CD14-positive monocyte (primary cell): ENCODE results near the gene TMC3. TPM values are rescaled to one million over a fixed set of nuclear protein-coding genes. Genes with fewer than 3 reads are reported as not detected.

ENCODE experiments used
- DNase-seq, 3 donors: peaks; one replicate each; pipeline ENCODE4 v3.0.0-alpha.2; 2011 to 2022
- H2AFZ ChIP-seq: 2 replicates; pipeline ENCODE4 v1.6.0; 2012; ENCODE audit warnings: mild to moderate bottlenecking, low read depth, low read length, inconsistent platforms; ENCODE audit not compliant: insufficient read depth, poor library complexity, severe bottlenecking
- H3K27ac ChIP-seq, 2 donors: 1 replicate in 1 of 2; 2 replicates in 1 of 2; pipeline ENCODE4 v1.5.1; 2012 to 2013; ENCODE audit warnings: low read length in 2 of 2, control low read depth in 1 of 2, inconsistent platforms in 1 of 2, low read depth in 1 of 2, mild to moderate bottlenecking in 1 of 2
- H3K27me3 ChIP-seq, 2 donors: one replicate each; pipeline versions ENCODE4 v1.6.0 to v1.6.1; 2011 to 2013; ENCODE audit warnings: low read length in 2 of 2; ENCODE audit not compliant: control insufficient read depth in 2 of 2, insufficient read depth in 2 of 2
- H3K36me3 ChIP-seq, 2 donors: replicated peaks in 1 of 2; 1 replicate in 1 of 2; 2 replicates in 1 of 2; pipeline versions ENCODE4 v1.5.1 to v1.6.1; 2012 to 2013; ENCODE audit warnings: low read length in 2 of 2, control low read depth in 1 of 2, inconsistent platforms in 1 of 2, mild to moderate bottlenecking in 1 of 2; ENCODE audit not compliant: insufficient read depth in 2 of 2, control insufficient read depth in 1 of 2
- H3K4me1 ChIP-seq, 2 donors: 1 replicate in 1 of 2; 2 replicates in 1 of 2; pipeline versions ENCODE4 v1.5.1 to v1.6.1; 2012 to 2013; ENCODE audit warnings: low read length in 2 of 2, control low read depth in 1 of 2, inconsistent platforms in 1 of 2, mild to moderate bottlenecking in 1 of 2, moderate library complexity in 1 of 2; ENCODE audit not compliant: insufficient read depth in 2 of 2, control insufficient read depth in 1 of 2
- H3K4me2 ChIP-seq: replicated peaks from 2 replicates; pipeline ENCODE3; 2012; ENCODE audit warnings: low read length, moderate library complexity, mild to moderate bottlenecking; ENCODE audit not compliant: poor library complexity, severe bottlenecking; ENCODE audit errors: extremely low read depth
- H3K4me3 ChIP-seq, 3 experiments: fragments of 200-600 bp in 1 of 3; sonication (generic) in 1 of 3; replicated peaks in 1 of 3; 1 replicate in 2 of 3; 2 replicates in 1 of 3; pipeline ENCODE4 v1.5.1; 2011 to 2013; ENCODE audit warnings: low read length in 3 of 3, mild to moderate bottlenecking in 3 of 3, control low read depth in 2 of 3, low read depth in 2 of 3, inconsistent platforms in 1 of 3, moderate library complexity in 1 of 3
- H3K79me2 ChIP-seq: 2 replicates; pipeline ENCODE4 v1.6.0; 2012; ENCODE audit warnings: mild to moderate bottlenecking, control low read depth, inconsistent platforms, low read length, moderate library complexity; ENCODE audit not compliant: insufficient read depth
- H3K9ac ChIP-seq: 2 replicates; pipeline ENCODE4 v1.6.0; 2017; ENCODE audit warnings: low read length, mild to moderate bottlenecking; ENCODE audit not compliant: insufficient read depth, poor library complexity, severe bottlenecking
- H3K9me3 ChIP-seq, 2 donors: replicated peaks in 1 of 2; 1 replicate in 1 of 2; 2 replicates in 1 of 2; pipeline versions ENCODE4 v1.5.1 to v1.6.1; 2012 to 2013; ENCODE audit warnings: low read length in 2 of 2, control low read depth in 1 of 2; ENCODE audit not compliant: control insufficient read depth in 1 of 2, insufficient read depth in 1 of 2
- H4K20me1 ChIP-seq: 2 replicates; pipeline ENCODE4 v1.6.0; 2012; ENCODE audit warnings: mild to moderate bottlenecking, low read length, control low read depth, moderate library complexity; ENCODE audit not compliant: insufficient read depth
- H3K27ac Mint-ChIP-seq, 7 donors: one replicate each; pipeline ENCODE4 v1.8.0; 2020; ENCODE audit warnings: mild to moderate bottlenecking in 7 of 7, mixed read lengths in 7 of 7, moderate library complexity in 6 of 7, inconsistent platforms in 2 of 7
- H3K27me3 Mint-ChIP-seq, 3 donors: one replicate each; pipeline ENCODE4 v1.8.0; 2021 to 2022; ENCODE audit warnings: low read depth in 3 of 3, mild to moderate bottlenecking in 3 of 3, mixed read lengths in 3 of 3, moderate library complexity in 3 of 3, inconsistent platforms in 1 of 3
- H3K36me3 Mint-ChIP-seq, 2 donors: one replicate each; pipeline ENCODE4 v1.8.0; 2020; ENCODE audit warnings: mixed read lengths in 2 of 2, inconsistent platforms in 1 of 2, mild to moderate bottlenecking in 1 of 2
- H3K4me1 Mint-ChIP-seq: one replicate; pipeline ENCODE4 v1.8.0; 2020; ENCODE audit warnings: mild to moderate bottlenecking, mixed read lengths
- H3K4me3 Mint-ChIP-seq, 2 donors: one replicate each; pipeline ENCODE4 v1.8.0; 2020; ENCODE audit warnings: mild to moderate bottlenecking in 2 of 2, mixed read lengths in 2 of 2, moderate library complexity in 1 of 2
- H3K9me3 Mint-ChIP-seq, 7 donors: one replicate each; pipeline ENCODE4 v1.8.0; 2020 to 2022; ENCODE audit warnings: mixed read lengths in 7 of 7, mild to moderate bottlenecking in 6 of 7, moderate library complexity in 6 of 7, inconsistent platforms in 2 of 7
- WGBS: methylation state at CpG from one replicate; pipeline ENCODE4 v1.1.5; 2013; ENCODE audit warnings: missing lambda C conversion rate; ENCODE audit not compliant: insufficient coverage; 5-methylcytosine and 5-hydroxymethylcytosine counted together
- intact Hi-C, 2 donors: fragments of 100-400 bp; cut with micrococcal nuclease; formaldehyde crosslinking; loops; one replicate each; pipeline versions ENCODE4 v1.15.0 to v1.15.1; 2023
- polyA plus RNA-seq, 3 donors: library from polyadenylated mRNA; depleted of rRNA in 1 of 3; unstranded in 2 of 3; stranded (reverse) in 1 of 3; fragments of 300-500 nt in 2 of 3; fragments of >200 nt in 1 of 3; fragmentation: Illumina TruSeq in 2 of 3; gene quantifications; 1 replicate in 2 of 3; 2 replicates in 1 of 3; pipeline ENCODE4 v1.2.3, GENCODE V29; 2012 to 2021
- TF ChIP-seq, protein P1 (sequence below): fragments of 200-600 bp; IDR thresholded peaks from one replicate; pipeline ENCODE4 v1.8.0; 2022; ENCODE audit warnings: antibody characterized with exemption, mild to moderate bottlenecking

TMC3 gene
- polyA plus RNA-seq, 3 donors: not detected

DNA sequence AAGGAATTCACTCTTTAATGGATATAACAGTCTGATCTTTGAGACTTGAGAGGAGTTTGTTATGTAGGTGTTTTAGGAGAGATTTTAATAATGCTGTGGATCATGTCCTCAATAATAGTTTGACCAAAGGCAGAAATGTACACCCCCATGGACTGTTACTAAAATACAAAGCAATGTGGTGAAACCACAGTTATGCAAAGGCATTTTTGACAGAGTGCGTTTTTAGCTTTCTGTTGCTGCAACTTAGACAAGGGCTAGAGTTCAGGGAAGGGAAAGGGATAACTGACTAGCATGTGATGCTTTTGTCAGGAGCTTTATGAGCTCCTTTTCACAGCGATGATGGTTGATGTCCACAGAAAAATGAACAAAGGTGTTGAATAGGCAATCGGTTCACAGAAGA is 46.5 kb downstream of the TMC3 start:
- 49% methylated on average over 2 of the region's 3 CpGs for WGBS
- Histone ChIP-seq H3K9ac (no peak overlapping the region), H3K9me3 (no peaks in the 10 kb centered on the region), H3K36me3 (no peaks in the 10 kb centered on the region), H4K20me1 (no peaks in the 10 kb centered on the region), H3K27ac (no peak overlapping the region), H3K4me1 (peaks cover 10 to 20% of the 10 kb centered on the region in 2 donors), H3K79me2 (no peaks in the 10 kb centered on the region), H3K4me2 (no peak overlapping the region), H2AFZ (no peak overlapping the region), H3K4me3 (no peak overlapping the region), H3K27me3 (no peaks in the 10 kb centered on the region)
- Mint-ChIP-seq H3K36me3 (no peaks in the 10 kb centered on the region), H3K4me3 (no peak overlapping the region), H3K27me3 (peaks cover 1 to 6% (median 2%) of the 10 kb centered on the region in 3 donors), H3K9me3 (peaks cover 0 to 3% (median 0%) of the 10 kb centered on the region in 7 donors), H3K27ac (no peak overlapping the region), H3K4me1 (peaks cover 27% of the 10 kb centered on the region)
- no peak for DNase-seq
- intact Hi-C loops: no loop called here
- TF ChIP-seq, protein P1, sequence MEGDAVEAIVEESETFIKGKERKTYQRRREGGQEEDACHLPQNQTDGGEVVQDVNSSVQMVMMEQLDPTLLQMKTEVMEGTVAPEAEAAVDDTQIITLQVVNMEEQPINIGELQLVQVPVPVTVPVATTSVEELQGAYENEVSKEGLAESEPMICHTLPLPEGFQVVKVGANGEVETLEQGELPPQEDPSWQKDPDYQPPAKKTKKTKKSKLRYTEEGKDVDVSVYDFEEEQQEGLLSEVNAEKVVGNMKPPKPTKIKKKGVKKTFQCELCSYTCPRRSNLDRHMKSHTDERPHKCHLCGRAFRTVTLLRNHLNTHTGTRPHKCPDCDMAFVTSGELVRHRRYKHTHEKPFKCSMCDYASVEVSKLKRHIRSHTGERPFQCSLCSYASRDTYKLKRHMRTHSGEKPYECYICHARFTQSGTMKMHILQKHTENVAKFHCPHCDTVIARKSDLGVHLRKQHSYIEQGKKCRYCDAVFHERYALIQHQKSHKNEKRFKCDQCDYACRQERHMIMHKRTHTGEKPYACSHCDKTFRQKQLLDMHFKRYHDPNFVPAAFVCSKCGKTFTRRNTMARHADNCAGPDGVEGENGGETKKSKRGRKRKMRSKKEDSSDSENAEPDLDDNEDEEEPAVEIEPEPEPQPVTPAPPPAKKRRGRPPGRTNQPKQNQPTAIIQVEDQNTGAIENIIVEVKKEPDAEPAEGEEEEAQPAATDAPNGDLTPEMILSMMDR: no peak

DNA sequence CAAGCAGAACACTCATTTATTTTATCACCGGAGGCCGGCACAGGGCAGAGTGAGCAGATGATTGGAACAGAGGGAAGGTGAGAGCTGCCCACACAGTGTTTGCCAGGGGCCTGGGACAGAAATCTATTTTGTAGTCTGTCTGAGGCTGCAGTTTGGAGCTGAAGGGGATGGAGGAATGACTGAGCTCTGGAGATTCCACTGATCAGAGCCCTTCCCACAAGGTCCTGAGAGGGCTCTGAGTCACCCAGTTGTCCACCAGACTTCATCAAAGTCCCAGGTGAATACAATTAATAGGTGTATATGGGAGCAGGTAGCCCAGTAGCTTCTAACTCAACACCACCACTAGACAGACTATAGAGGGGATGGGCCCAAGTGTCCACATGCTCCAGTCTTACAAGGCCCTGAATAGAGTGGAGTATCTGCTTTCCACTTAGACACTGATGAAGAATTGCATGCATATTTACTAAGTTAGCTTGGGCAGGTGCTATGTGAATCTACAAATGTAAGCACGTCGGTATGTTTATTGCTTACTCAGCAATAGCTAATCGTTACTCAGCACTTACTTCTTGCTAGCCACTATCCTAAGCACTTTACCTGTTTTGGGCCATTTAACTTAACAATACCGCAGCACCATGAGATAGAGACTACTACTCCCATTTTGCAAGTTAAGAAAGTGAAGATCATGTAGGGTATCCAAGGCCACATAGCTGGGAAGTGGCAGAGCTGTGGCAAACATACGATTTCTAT is 47.4 kb downstream of the TMC3 start:
- peaks cover 1 to 6% (median 2%) of the 10 kb centered on the region in 3 donors for H3K27me3 Mint-ChIP-seq
- Histone ChIP-seq H3K9me3 (no peaks in the 10 kb centered on the region), H3K27ac (no peak overlapping the region), H3K36me3 (no peaks in the 10 kb centered on the region), H3K79me2 (no peaks in the 10 kb centered on the region), H2AFZ (no peak overlapping the region), H3K4me2 (no peak overlapping the region), H3K9ac (no peak overlapping the region), H3K4me1 (peaks cover 10 to 20% of the 10 kb centered on the region in 2 donors), H3K4me3 (no peak overlapping the region), H4K20me1 (no peaks in the 10 kb centered on the region), H3K27me3 (no peaks in the 10 kb centered on the region)
- peaks cover 0 to 3% (median 0%) of the 10 kb centered on the region in 7 donors for H3K9me3 Mint-ChIP-seq
- DNase-seq: no peak
- intact Hi-C loops: no loop called here
- no peak overlapping the region for H3K4me3 Mint-ChIP-seq
- no peak overlapping the region for H3K27ac Mint-ChIP-seq
- H3K36me3 Mint-ChIP-seq: no peaks in the 10 kb centered on the region
- H3K4me1 Mint-ChIP-seq: peaks cover 29% of the 10 kb centered on the region
- TF ChIP-seq, protein P1: no peak
- 93% methylated on average over 3 of the region's 7 CpGs for WGBS
